ENCODE measurements around the gene SNX32. TPM values are rescaled to one million over a fixed set of nuclear protein-coding genes. Genes with fewer than 3 reads are reported as not detected.

The SNX32 gene
- total RNA-seq, 2 donors from 2014 or later, result 1.5 to 4.3 TPM

GRCh38 chr11:65885231-65885630 lies 51.5 kb downstream of the SNX32 start:
- no peak overlapping the region for H3K27ac Mint-ChIP-seq
- H3K36me3 Mint-ChIP-seq (ENCODE audit: low read depth), result peaks cover 44% of the 10 kb centered on the region
- no peak overlapping the region for H3K27ac ChIP-seq (ENCODE audit: low read depth, low read length)
- H3K4me1 Mint-ChIP-seq, result peaks cover 28% of the 10 kb centered on the region
- TF ChIP-seq CTCF (conservative IDR thresholded peaks at IDR 0.05), result no peak
- no peak overlapping the region for H3K9ac ChIP-seq (ENCODE audit: extremely low read depth, low read length, poor library complexity, severe bottlenecking)
- no peak overlapping the region for H3K4me3 ChIP-seq (ENCODE audit: low read length)
- H3K27me3 ChIP-seq (ENCODE audit: control insufficient read depth, insufficient read depth, low read length, poor library complexity, severe bottlenecking), result no peaks in the 10 kb centered on the region
- no peak for DNase-seq
- no peaks in the 10 kb centered on the region for H3K4me1 ChIP-seq (ENCODE audit: control insufficient read depth, insufficient read depth, low read length)
- 96 to 97% methylated on average over 6 to 7 of the region's 7 CpGs for whole genome bisulfite sequencing, 2 experiments (ENCODE audit: insufficient coverage in 1 of 2, insufficient read length in 1 of 2)
- H3K9me3 Mint-ChIP-seq, result no peaks in the 10 kb centered on the region
- peaks cover 13% of the 10 kb centered on the region for H3K27me3 Mint-ChIP-seq (ENCODE audit: insufficient read depth)
- no peak overlapping the region for H3K4me3 Mint-ChIP-seq
- no peaks in the 10 kb centered on the region for H3K9me3 ChIP-seq (ENCODE audit: control insufficient read depth, low read length)
- H3K36me3 ChIP-seq (ENCODE audit: control insufficient read depth, insufficient read depth, low read length), result peaks cover 39% of the 10 kb centered on the region

- WGBS, 2 experiments (ENCODE audit: insufficient coverage in 1 of 2, insufficient read length in 1 of 2), result 92 to 100% methylated on average over 8 to 12 of the region's 12 CpGs
- no peak overlapping the region for H3K9ac ChIP-seq (ENCODE audit: extremely low read depth, low read length, poor library complexity, severe bottlenecking)
- H3K4me1 ChIP-seq (ENCODE audit: control insufficient read depth, insufficient read depth, low read length), result no peaks in the 10 kb centered on the region
- TF ChIP-seq CTCF (conservative IDR thresholded peaks at IDR 0.05), result no peak
- peaks cover 29% of the 10 kb centered on the region for H3K4me1 Mint-ChIP-seq
- peak overlapping the region; percentile 96 for H3K4me3 Mint-ChIP-seq
- no peaks in the 10 kb centered on the region for H3K9me3 Mint-ChIP-seq
- H3K4me3 ChIP-seq (ENCODE audit: low read length), result peak overlapping the region; percentile 82
- no peaks in the 10 kb centered on the region for H3K27me3 ChIP-seq (ENCODE audit: control insufficient read depth, insufficient read depth, low read length, poor library complexity, severe bottlenecking)
- DNase-seq, result no peak
- H3K36me3 ChIP-seq (ENCODE audit: control insufficient read depth, insufficient read depth, low read length), result peaks cover 39% of the 10 kb centered on the region
- peaks cover 44% of the 10 kb centered on the region for H3K36me3 Mint-ChIP-seq (ENCODE audit: low read depth)
- peaks cover 14% of the 10 kb centered on the region for H3K27me3 Mint-ChIP-seq (ENCODE audit: insufficient read depth)
- H3K27ac ChIP-seq (ENCODE audit: low read depth, low read length), result no peak overlapping the region
- no peaks in the 10 kb centered on the region for H3K9me3 ChIP-seq (ENCODE audit: control insufficient read depth, low read length)
- H3K27ac Mint-ChIP-seq, result no peak overlapping the region
These were observed 52.2 kb downstream of the SNX32 start for GRCh38 chr11:65885808-65886536.

- DNase-seq, result no peak
- Mint-ChIP-seq H3K36me3 (ENCODE audit: low read depth) (peaks cover 42% of the 10 kb centered on the region), H3K27ac (peak overlapping the region; percentile 35), H3K4me1 (peaks cover 29% of the 10 kb centered on the region), H3K4me3 (peak overlapping the region; percentile 96), H3K27me3 (ENCODE audit: insufficient read depth) (peaks cover 14% of the 10 kb centered on the region), H3K9me3 (no peaks in the 10 kb centered on the region)
- TF ChIP-seq CTCF (conservative IDR thresholded peaks at IDR 0.05), result no peak
- Histone ChIP-seq H3K36me3 (ENCODE audit: control insufficient read depth, insufficient read depth, low read length) (peaks cover 39% of the 10 kb centered on the region), H3K27me3 (ENCODE audit: control insufficient read depth, insufficient read depth, low read length, poor library complexity, severe bottlenecking) (no peaks in the 10 kb centered on the region), H3K9me3 (ENCODE audit: control insufficient read depth, low read length) (no peaks in the 10 kb centered on the region), H3K27ac (ENCODE audit: low read depth, low read length) (no peak overlapping the region), H3K4me1 (ENCODE audit: control insufficient read depth, insufficient read depth, low read length) (no peaks in the 10 kb centered on the region), H3K4me3 (ENCODE audit: low read length) (peak overlapping the region; percentile 82), H3K9ac (ENCODE audit: extremely low read depth, low read length, poor library complexity, severe bottlenecking) (peak overlapping the region; percentile 44)
- WGBS, 2 experiments (ENCODE audit: insufficient coverage in 1 of 2, insufficient read length in 1 of 2), result 86 to 93% methylated on average over 9 to 14 of the region's 14 CpGs
These were observed 53.3 kb downstream of the SNX32 start for GRCh38 chr11:65886826-65887722.
